Esophagus squamous epithelium (tissue), 5 donors: ENCODE results near the gene FAM120B. TPM values are rescaled to one million over a fixed set of nuclear protein-coding genes. Genes with fewer than 3 reads are reported as not detected.

Source experiments
- DNase-seq: peaks from one replicate; lab custom pipeline; 2025; lab: John Stamatoyannopoulos, UW
- H3K27ac ChIP-seq, 4 donors: fragments of 200-600 bp; sonication (generic); one replicate each; pipeline ENCODE4 v1.5.1; 2016 to 2019; ENCODE audit warnings: mild to moderate bottlenecking in 1 of 4
- H3K27me3 ChIP-seq, 4 donors: fragments of 200-600 bp; sonication (generic); 1 replicate in 3 of 4; 2 replicates in 1 of 4; pipeline versions ENCODE4 v1.5.1 to v1.6.0; 2017 to 2021; ENCODE audit warnings: antibody characterized with exemption in 1 of 4
- H3K36me3 ChIP-seq, 3 donors: fragments of 200-600 bp; sonication (generic); one replicate each; pipeline ENCODE4 v1.5.1; 2016 to 2019
- H3K4me1 ChIP-seq, 3 donors: fragments of 200-600 bp; sonication (generic); one replicate each; pipeline ENCODE4 v1.5.1; 2017 to 2019
- H3K4me3 ChIP-seq, 4 donors: fragments of 200-600 bp; sonication (generic); 1 replicate in 3 of 4; 2 replicates in 1 of 4; pipeline ENCODE4 v1.5.1; 2016 to 2019; ENCODE audit warnings: mild to moderate bottlenecking in 2 of 4, moderate library complexity in 1 of 4
- H3K9me3 ChIP-seq, 3 donors: fragments of 200-600 bp; sonication (generic); one replicate each; pipeline ENCODE4 v1.5.1; 2016 to 2019
- CTCF ChIP-seq, 6 experiments: fragments of 450-650 bp in 4 of 6; fragments of 200-600 bp in 2 of 6; sonication (generic) in 2 of 6; IDR thresholded peaks; one replicate each; pipeline ENCODE4 v1.5.1; 2016 to 2019; ENCODE audit warnings: antibody characterized with exemption in 6 of 6, mild to moderate bottlenecking in 4 of 6, moderate library complexity in 4 of 6
- POLR2A ChIP-seq, 4 donors: fragments of 450-650 bp; IDR thresholded peaks; one replicate each; pipeline ENCODE4 v1.6.1; 2017; ENCODE audit warnings: antibody characterized with exemption in 4 of 4, mild to moderate bottlenecking in 4 of 4, moderate library complexity in 3 of 4
- WGBS, 2 donors: methylation state at CpG; one replicate each; pipeline ENCODE4 v1.1.5; 2018; 5-methylcytosine and 5-hydroxymethylcytosine counted together
- intact Hi-C: fragments of 100-400 bp; cut with DNase I; formaldehyde crosslinking; loops from one replicate; pipeline ENCODE4 v1.15.0; 2022
- total RNA-seq, 4 donors: library from RNA; depleted of rRNA; stranded (reverse); fragments of >200 nt; gene quantifications; one replicate each; pipeline ENCODE4 v1.1.0, GENCODE V29; 2016
- donor health status: DM: yes; HTN: yes; CAD: no.

Gene FAM120B
- total RNA-seq, 4 donors from 2014 or later, result 8.4 to 25.6 (median 12.9) TPM

GRCh38 chr6:170279977-170280688, 26.4 kb upstream of the FAM120B start:
- 26 to 33% methylated on average over 27 to 34 of the region's 36 CpGs for WGBS, 2 donors
- DNase-seq, result no peak
- H3K27ac ChIP-seq, result peak overlapping the region; percentile 3 to 77 (median 69)
- TF ChIP-seq POLR2A (IDR thresholded peaks at IDR 0.05) (no peak), CTCF (IDR thresholded peaks at IDR 0.05) (no peak)
- H3K27me3 ChIP-seq, result peaks cover 0 to 12% (median 0%) of the 10 kb centered on the region in 4 donors
- H3K36me3 ChIP-seq, result peaks cover 0 to 38% (median 9%) of the 10 kb centered on the region in 3 donors
- H3K4me1 ChIP-seq, result peaks cover 14 to 66% (median 33%) of the 10 kb centered on the region in 3 donors
- intact Hi-C loops, result no loop called here
- no peaks in the 10 kb centered on the region for H3K9me3 ChIP-seq
- peak overlapping the region; percentile 4 to 58 (median 30) for H3K4me3 ChIP-seq

- 58 to 60% methylated on average over 19 to 23 of the region's 23 CpGs for WGBS, 2 donors
- H3K27me3 ChIP-seq, result peaks cover 0 to 10% (median 0%) of the 10 kb centered on the region in 4 donors
- H3K9me3 ChIP-seq, result no peaks in the 10 kb centered on the region
- peaks cover 0 to 43% (median 9%) of the 10 kb centered on the region in 3 donors for H3K36me3 ChIP-seq
- DNase-seq, result no peak
- peaks cover 14 to 71% (median 36%) of the 10 kb centered on the region in 3 donors for H3K4me1 ChIP-seq
- peak overlapping the region; percentile 3 to 77 (median 69) for H3K27ac ChIP-seq
- H3K4me3 ChIP-seq, result peak overlapping the region; percentile 4 to 58 (median 30)
- TF ChIP-seq CTCF (IDR thresholded peaks at IDR 0.05), result peak in 1 of 6 experiments; percentile 7
- TF ChIP-seq POLR2A (IDR thresholded peaks at IDR 0.05), result no peak
- intact Hi-C loops, result no loop called here
These were observed 25.9 kb upstream of the FAM120B start for GRCh38 chr6:170280689-170281045.

- Histone ChIP-seq H3K27ac (no peak overlapping the region), H3K9me3 (no peaks in the 10 kb centered on the region), H3K27me3 (peaks cover 0 to 11% (median 0%) of the 10 kb centered on the region in 4 donors), H3K4me3 (no peak overlapping the region), H3K4me1 (peaks cover 14 to 71% (median 37%) of the 10 kb centered on the region in 3 donors), H3K36me3 (peaks cover 0 to 53% (median 9%) of the 10 kb centered on the region in 3 donors)
- DNase-seq, result no peak
- intact Hi-C loops, result no loop called here
- TF ChIP-seq POLR2A (IDR thresholded peaks at IDR 0.05) (no peak), CTCF (IDR thresholded peaks at IDR 0.05) (no peak)
- 92 to 93% methylated on average over 39 to 43 of the region's 48 CpGs for WGBS, 2 donors
These were observed 24.9 kb upstream of the FAM120B start for GRCh38 chr6:170281331-170282292.

- no peak overlapping the region for H3K27ac ChIP-seq
- DNase-seq, result no peak
- 83 to 88% methylated on average over 24 to 27 of the region's 28 CpGs for WGBS, 2 donors
- intact Hi-C loops, result no loop called here
- TF ChIP-seq POLR2A (IDR thresholded peaks at IDR 0.05) (no peak), CTCF (IDR thresholded peaks at IDR 0.05) (no peak)
- H3K4me1 ChIP-seq, result peaks cover 14 to 71% (median 41%) of the 10 kb centered on the region in 3 donors
- no peaks in the 10 kb centered on the region for H3K9me3 ChIP-seq
- peaks cover 0 to 21% (median 0%) of the 10 kb centered on the region in 4 donors for H3K27me3 ChIP-seq
- H3K4me3 ChIP-seq, result no peak overlapping the region
- peaks cover 0 to 62% (median 9%) of the 10 kb centered on the region in 3 donors for H3K36me3 ChIP-seq
These were observed 23.9 kb upstream of the FAM120B start for GRCh38 chr6:170282512-170283158.
